Body of pancreas (tissue), 4 donors: Measurements from ENCODE around the gene LRCH1. TPM values are rescaled to one million over a fixed set of nuclear protein-coding genes. Genes with fewer than 3 reads are reported as not detected.

Experiments used
- ATAC-seq: fragments of 150-250 bp; one replicate; pipeline ENCODE4 v1.9.1; 2016
- DNase-seq, 4 donors: peaks; one replicate each; pipeline ENCODE4 v3.0.0-alpha.2; 2019
- H3K27ac ChIP-seq, 4 donors: fragments of 200-600 bp; sonication (generic); 1 replicate in 3 of 4; 2 replicates in 1 of 4; pipeline versions ENCODE4 v1.5.1 to v1.6.1; 2016 to 2019; ENCODE audit warnings: mild to moderate bottlenecking in 1 of 4, mixed read lengths in 1 of 4, moderate library complexity in 1 of 4
- H3K27me3 ChIP-seq, 2 donors: fragments of 200-600 bp; sonication (generic); one replicate each; pipeline ENCODE4 v1.6.0; 2016; ENCODE audit warnings: mild to moderate bottlenecking in 1 of 2
- H3K36me3 ChIP-seq, 2 donors: fragments of 200-600 bp; sonication (generic); replicated peaks in 1 of 2; 2 replicates each; pipeline ENCODE4 v1.5.1; 2016; ENCODE audit warnings: low read depth in 2 of 2; ENCODE audit not compliant: insufficient read depth in 1 of 2
- H3K4me1 ChIP-seq: fragments of 200-600 bp; sonication (generic); one replicate; pipeline ENCODE4 v1.6.0; 2016
- H3K4me3 ChIP-seq, 2 donors: fragments of 200-600 bp; sonication (generic); 1 replicate in 1 of 2; 2 replicates in 1 of 2; pipeline ENCODE4 v1.5.1; 2016 to 2019
- H3K9me3 ChIP-seq, 3 donors: fragments of 200-600 bp; sonication (generic); 1 replicate in 2 of 3; 2 replicates in 1 of 3; pipeline ENCODE4 v1.5.1; 2016
- CTCF ChIP-seq, 7 experiments: fragments of 450-650 bp in 4 of 7; fragments of 200-600 bp in 3 of 7; sonication (generic) in 3 of 7; IDR thresholded peaks; one replicate each; pipeline ENCODE4 v1.5.1; 2016 to 2019; ENCODE audit warnings: antibody characterized with exemption in 7 of 7
- POLR2A ChIP-seq, 3 donors: fragments of 450-650 bp; IDR thresholded peaks; one replicate each; pipeline ENCODE4 v1.6.1; 2016; ENCODE audit warnings: antibody characterized with exemption in 3 of 3, mild to moderate bottlenecking in 2 of 3
- WGBS, 2 donors: methylation state at CpG; one replicate each; pipeline ENCODE4 v1.1.5; 2017; 5-methylcytosine and 5-hydroxymethylcytosine counted together
- intact Hi-C: fragments of 100-400 bp; cut with DNase I; formaldehyde crosslinking; loops from one replicate; pipeline ENCODE4 v1.15.1; 2023
- total RNA-seq, 2 donors: library from RNA; depleted of rRNA; stranded (reverse); fragments of >200 nt; gene quantifications; one replicate each; pipeline ENCODE4 v1.1.0, GENCODE V29; 2016

Gene LRCH1
- total RNA-seq, 2 donors from 2014 or later, result 7.3 to 8.6 TPM

GRCh38 chr13:46782066-46782465 lies 229.1 kb downstream of the LRCH1 start:
- 82 to 91% methylated on average over 1 of the region's 1 CpG for WGBS, 2 donors
- ATAC-seq (no peak), DNase-seq (no peak)
- intact Hi-C loops, result no loop called here
- H3K4me1 ChIP-seq, result no peaks in the 10 kb centered on the region
- no peak for TF ChIP-seq POLR2A (IDR thresholded peaks at IDR 0.05)
- TF ChIP-seq CTCF (IDR thresholded peaks at IDR 0.05), result no peak
- H3K27ac ChIP-seq, result no peak overlapping the region
- H3K9me3 ChIP-seq, result no peaks in the 10 kb centered on the region
- H3K36me3 ChIP-seq, result peaks cover 0 to 14% of the 10 kb centered on the region in 2 donors
- H3K4me3 ChIP-seq, result no peak overlapping the region
- no peaks in the 10 kb centered on the region for H3K27me3 ChIP-seq

- Histone ChIP-seq H3K27me3 (no peaks in the 10 kb centered on the region), H3K36me3 (peaks cover 0 to 14% of the 10 kb centered on the region in 2 donors), H3K9me3 (no peaks in the 10 kb centered on the region), H3K4me1 (no peaks in the 10 kb centered on the region), H3K4me3 (no peak overlapping the region), H3K27ac (no peak overlapping the region)
- WGBS, 2 donors, result 46 to 64% methylated on average over 2 of the region's 2 CpGs
- TF ChIP-seq CTCF (IDR thresholded peaks at IDR 0.05) (no peak), POLR2A (IDR thresholded peaks at IDR 0.05) (no peak)
- ATAC-seq (no peak), DNase-seq (no peak)
- intact Hi-C loops, result no loop called here
Measured at GRCh38 chr13:46782691-46783090, 229.7 kb downstream of the LRCH1 start.

- Histone ChIP-seq H3K36me3 (peaks cover 0 to 11% of the 10 kb centered on the region in 2 donors), H3K9me3 (no peaks in the 10 kb centered on the region), H3K4me3 (no peak overlapping the region), H3K4me1 (no peaks in the 10 kb centered on the region), H3K27ac (no peak overlapping the region), H3K27me3 (no peaks in the 10 kb centered on the region)
- DNase-seq, result no peak
- 88 to 91% methylated on average over 3 of the region's 3 CpGs for WGBS, 2 donors
- intact Hi-C loops, result no loop called here
- ATAC-seq, result no peak
- no peak for TF ChIP-seq CTCF (IDR thresholded peaks at IDR 0.05)
- no peak for TF ChIP-seq POLR2A (IDR thresholded peaks at IDR 0.05)
Measured at GRCh38 chr13:46783504-46783903, 230.5 kb downstream of the LRCH1 start.

GRCh38 chr13:46795321-46795720 lies 242.4 kb downstream of the LRCH1 start:
- Histone ChIP-seq H3K27ac (no peak overlapping the region), H3K27me3 (no peaks in the 10 kb centered on the region), H3K4me3 (no peak overlapping the region), H3K4me1 (peaks cover 30% of the 10 kb centered on the region), H3K9me3 (no peaks in the 10 kb centered on the region), H3K36me3 (peaks cover 0 to 2% of the 10 kb centered on the region in 2 donors)
- intact Hi-C loops, result no loop called here
- WGBS, 2 donors, result 91 to 93% methylated on average over 6 of the region's 6 CpGs
- DNase-seq, result no peak
- no peak for ATAC-seq
- TF ChIP-seq CTCF (IDR thresholded peaks at IDR 0.05) (no peak), POLR2A (IDR thresholded peaks at IDR 0.05) (no peak)

GRCh38 chr13:46796129-46796514 lies 243.2 kb downstream of the LRCH1 start:
- DNase-seq (no peak), ATAC-seq (no peak)
- TF ChIP-seq POLR2A (IDR thresholded peaks at IDR 0.05), result no peak
- Histone ChIP-seq H3K36me3 (no peaks in the 10 kb centered on the region), H3K27ac (peak overlapping the region; percentile 74 to 90 (median 83)), H3K4me1 (peaks cover 30% of the 10 kb centered on the region), H3K4me3 (peak overlapping the region; percentile 26 to 84), H3K9me3 (no peaks in the 10 kb centered on the region), H3K27me3 (no peaks in the 10 kb centered on the region)
- intact Hi-C loops, result no loop called here
- 63 to 66% methylated on average over 5 of the region's 5 CpGs for WGBS, 2 donors
